HCT116 (cell line): ENCODE data around the gene GDF10. TPM values are rescaled to one million over a fixed set of nuclear protein-coding genes. Genes with fewer than 3 reads are reported as not detected.

ENCODE experiments used
- ATAC-seq: fragments of 200-7000 bp; cut with Tn5 transposase; 2 replicates; pipeline ENCODE4 v1.9.1; 2020; ENCODE audit warnings: mild to moderate bottlenecking, moderate library complexity
- BruUV-seq: library from RNA; stranded (reverse); fragments of 400-500 nt; replicated peaks from 2 replicates; lab custom pipeline; 2021; lab: Mats Ljungman, UMichigan
- CTCF ChIA-PET: fragments of 300-600 bp; sonication (Branson Sonifier 250); formaldehyde crosslinking; loops from one replicate; lab custom pipeline; 2021; ENCODE audit warnings: antibody characterized with exemption; lab: Charles Lee
- POLR2A ChIA-PET: fragments of 300-600, 350-600 bp; sonication (Branson Sonifier 250); formaldehyde crosslinking; loops from one replicate; lab custom pipeline; 2021; ENCODE audit warnings: antibody characterized with exemption; lab: Charles Lee
- RAD21 ChIA-PET, 2 experiments: fragments of 300-600 bp; sonication (Branson Sonifier 250); formaldehyde crosslinking; loops; one replicate each; lab custom pipeline; 2023; ENCODE audit warnings: low total read pairs in 2 of 2; ENCODE audit not compliant: uncharacterized antibody in 2 of 2, unreplicated experiment in 2 of 2, low non-redundant PET in 1 of 2; lab: Charles Lee
- DNase-seq: peaks from one replicate; pipeline ENCODE4 v3.0.0-alpha.2; 2010; ENCODE audit warnings: low read depth, low spot score
- H2AFZ ChIP-seq: fragments of 200-600 bp; shearing (Covaris generic), sonication (generic); 2 replicates; pipeline ENCODE4 v1.6.1; 2017; ENCODE audit warnings: low read depth, mixed run types, mixed read lengths, antibody characterized with exemption, low read length; ENCODE audit not compliant: poor library complexity, severe bottlenecking
- H3K27ac ChIP-seq: 2 replicates; pipeline ENCODE4 v1.5.1; 2012; ENCODE audit warnings: low read depth, low read length
- H3K27me3 ChIP-seq: fragments of 200-600 bp; sonication (generic); 2 replicates; pipeline ENCODE4 v1.6.1; 2016; ENCODE audit warnings: mixed run types, low read length, mixed read lengths; ENCODE audit not compliant: insufficient read depth
- H3K36me3 ChIP-seq, 2 experiments: fragments of 200-500 bp in 1 of 2; fragments of 200-600 bp in 1 of 2; sonication (Bioruptor generic) in 1 of 2; sonication (generic) in 1 of 2; 2 replicates each; pipeline versions ENCODE4 v1.5.1 to v1.6.1; 2014 to 2016; ENCODE audit warnings: low read length in 2 of 2, inconsistent platforms in 1 of 2, mixed read lengths in 1 of 2, mixed run types in 1 of 2; ENCODE audit not compliant: insufficient read depth in 2 of 2, control insufficient read depth in 1 of 2
- H3K4me1 ChIP-seq, 2 experiments: fragments of 200-600 bp in 1 of 2; sonication (generic) in 1 of 2; 2 replicates each; pipeline versions ENCODE4 v1.5.1 to v1.6.1; 2012 to 2017; ENCODE audit warnings: low read length in 2 of 2, inconsistent platforms in 1 of 2, mild to moderate bottlenecking in 1 of 2, mixed read lengths in 1 of 2, mixed run types in 1 of 2, moderate library complexity in 1 of 2; ENCODE audit not compliant: insufficient read depth in 2 of 2, control insufficient read depth in 1 of 2
- H3K4me2 ChIP-seq: fragments of 200-600 bp; sonication (generic); 2 replicates; pipeline ENCODE4 v1.6.1; 2017; ENCODE audit warnings: mixed run types, low read length, mixed read lengths
- H3K4me3 ChIP-seq, 2 experiments: fragments of 200-600 bp in 1 of 2; sonication (generic) in 1 of 2; replicated peaks in 1 of 2; 2 replicates each; pipeline ENCODE4 v1.5.1; 2011 to 2016; ENCODE audit warnings: low read length in 2 of 2, control low read depth in 1 of 2, low read depth in 1 of 2, mild to moderate bottlenecking in 1 of 2, mixed read lengths in 1 of 2, mixed run types in 1 of 2
- H3K79me2 ChIP-seq: fragments of 200-600 bp; sonication (generic); 2 replicates; pipeline ENCODE4 v1.6.1; 2017; ENCODE audit warnings: mild to moderate bottlenecking, mixed run types, low read length, moderate library complexity, mixed read lengths; ENCODE audit not compliant: insufficient read depth
- H3K9ac ChIP-seq: fragments of 200-600 bp; sonication (generic); 2 replicates; pipeline ENCODE4 v1.6.1; 2016; ENCODE audit warnings: low read length, mixed read lengths
- H3K9me2 ChIP-seq: fragments of 200-600 bp; sonication (generic), shearing (Covaris generic); 2 replicates; pipeline ENCODE4 v1.6.1; 2017; ENCODE audit warnings: mixed run types, mild to moderate bottlenecking, moderate library complexity; ENCODE audit not compliant: insufficient read depth
- H3K9me3 ChIP-seq, 2 experiments: fragments of 200-500 bp in 1 of 2; fragments of 200-600 bp in 1 of 2; sonication (Bioruptor generic) in 1 of 2; sonication (generic) in 1 of 2; 2 replicates each; pipeline ENCODE4 v1.6.1; 2014 to 2017; ENCODE audit warnings: low read length in 2 of 2, mixed read lengths in 2 of 2, inconsistent platforms in 1 of 2, low read depth in 1 of 2, mild to moderate bottlenecking in 1 of 2, mixed run types in 1 of 2, moderate library complexity in 1 of 2; ENCODE audit not compliant: control insufficient read depth in 1 of 2, insufficient read depth in 1 of 2
- H4K20me1 ChIP-seq: fragments of 200-600 bp; sonication (generic), shearing (Covaris generic); 2 replicates; pipeline ENCODE4 v1.6.1; 2017; ENCODE audit warnings: mixed run types, mild to moderate bottlenecking, moderate library complexity; ENCODE audit not compliant: insufficient read depth
- CEBPB ChIP-seq: IDR thresholded peaks from 2 replicates; pipeline ENCODE4 v1.6.1; 2012; ENCODE audit warnings: low read depth
- CTCF ChIP-seq, 3 experiments: fragments of 200-600 bp in 1 of 3; sonication (generic) in 1 of 3; IDR thresholded peaks in 2 of 3; conservative IDR thresholded peaks in 1 of 3; 2 replicates each; pipeline ENCODE4 v1.5.1; 2012 to 2017; ENCODE audit warnings: low read depth in 2 of 3, low read length in 2 of 3, antibody characterized with exemption in 1 of 3, borderline replicate concordance in 1 of 3, control low read depth in 1 of 3, mild to moderate bottlenecking in 1 of 3, mixed read lengths in 1 of 3, mixed run types in 1 of 3, moderate library complexity in 1 of 3; ENCODE audit not compliant: insufficient read depth in 1 of 3
- EGR1 ChIP-seq: IDR thresholded peaks from 2 replicates; pipeline ENCODE4 v1.6.1; 2012; ENCODE audit warnings: low read depth
- ELF1 ChIP-seq: IDR thresholded peaks from 2 replicates; pipeline ENCODE4 v1.6.1; 2012; ENCODE audit warnings: low read depth, borderline replicate concordance
- EZH2phosphoT487 ChIP-seq: fragments of 200-600 bp; IDR thresholded peaks from 2 replicates; pipeline ENCODE4 v1.6.1; 2018; ENCODE audit warnings: antibody characterized with exemption, borderline replicate concordance
- JUND ChIP-seq: IDR thresholded peaks from 2 replicates; pipeline ENCODE4 v1.6.1; 2012
- RAD21 ChIP-seq: IDR thresholded peaks from 2 replicates; pipeline ENCODE4 v1.6.1; 2012; ENCODE audit warnings: low read depth, mild to moderate bottlenecking
- REST ChIP-seq: IDR thresholded peaks from 2 replicates; pipeline ENCODE4 v1.6.1; 2012; ENCODE audit warnings: low read depth
- SP1 ChIP-seq: IDR thresholded peaks from 2 replicates; pipeline ENCODE4 v1.6.1; 2012; ENCODE audit warnings: low read depth
- YY1 ChIP-seq: IDR thresholded peaks from 2 replicates; pipeline ENCODE4 v1.6.1; 2011; ENCODE audit warnings: low read length, low read depth, moderate library complexity, mild to moderate bottlenecking; ENCODE audit not compliant: insufficient replicate concordance; ENCODE audit errors: extremely low read depth
- ZBTB33 ChIP-seq: IDR thresholded peaks from 2 replicates; pipeline ENCODE4 v1.6.1; 2011; ENCODE audit warnings: mild to moderate bottlenecking, low read length, moderate library complexity; ENCODE audit not compliant: insufficient replicate concordance; ENCODE audit errors: extremely low read depth
- ZNF274 ChIP-seq: fragments of 200-500 bp; sonication (Bioruptor generic); IDR thresholded peaks from 2 replicates; pipeline ENCODE4 v1.6.1; 2014; ENCODE audit warnings: mild to moderate bottlenecking, low read depth, low read length, inconsistent platforms
- intact Hi-C: fragments of 100-400 bp; cut with micrococcal nuclease; formaldehyde crosslinking; loops from 2 replicates; pipeline ENCODE4 v1.10.0; 2022
- total RNA-seq: library from RNA; stranded (reverse); gene quantifications from one replicate; pipeline ENCODE4 v1.2.1, GENCODE V29; 2021; ENCODE audit not compliant: unreplicated experiment

Gene GDF10
- total RNA-seq, 1 experiment from 2014 or later, result not detected

GRCh38 chr10:47312663-47312995 is 12.6 kb downstream of the GDF10 start (continued):
- TF ChIP-seq CTCF (IDR thresholded peaks at IDR 0.05 in 2 of 3, conservative IDR thresholded peaks at IDR 0.05 in 1 of 3; ENCODE audit: borderline replicate concordance in 1 of 3, insufficient read depth in 1 of 3, low read depth in 2 of 3, low read length in 2 of 3), result no peak
- no peak for TF ChIP-seq ZBTB33
- TF ChIP-seq EGR1, result no peak
- TF ChIP-seq CEBPB, result no peak

GRCh38 chr10:47314416-47314970 is 14.5 kb downstream of the GDF10 start:
- H3K9ac ChIP-seq, result no peak overlapping the region
- H3K9me3 ChIP-seq, result no peaks in the 10 kb centered on the region
- TF ChIP-seq JUND (no peak), SP1 (no peak), EZH2phosphoT487 (no peak), ZNF274 (no peak), EGR1 (no peak), REST (no peak), RAD21 (no peak), ELF1 (no peak), YY1 (no peak)
- DNase-seq (no peak), ATAC-seq (no peak)
- H3K79me2 ChIP-seq, result no peaks in the 10 kb centered on the region
- ChIA-PET CTCF (interaction anchor here (4.5 kb wide), 1 partner anchor 267 kb away, joined by 51 read pairs; no protein-coding TSS in a partner anchor), POLR2A (no interaction called here), RAD21 (no interaction called here)
- intact Hi-C loops, result no loop called here
- H4K20me1 ChIP-seq, result no peaks in the 10 kb centered on the region
- no peaks in the 10 kb centered on the region for H3K27me3 ChIP-seq
- no peak overlapping the region for H3K27ac ChIP-seq
- H3K4me3 ChIP-seq, result no peak overlapping the region
- BruUV-seq, result no TSS peak
- H3K36me3 ChIP-seq, result no peaks in the 10 kb centered on the region
- peaks cover 0 to 5% of the 10 kb centered on the region in 2 experiments; a peak in 1 of 4 replicates for H3K4me1 ChIP-seq
- no peak overlapping the region for H3K4me2 ChIP-seq
- no peaks in the 10 kb centered on the region for H3K9me2 ChIP-seq
- no peak overlapping the region for H2AFZ ChIP-seq
